NK-92 (cell line): ENCODE measurements around the gene HSFX2.
"Not testable (repeated sequence)": the region's sequence is repeated elsewhere in the genome, so short reads cannot be mapped to it uniquely, and the experiment has no call there.

Source experiments
- DNase-seq: peaks from one replicate; lab custom pipeline; 2025; ENCODE audit not compliant: unreplicated experiment; lab: John Stamatoyannopoulos, UW

The HSFX2 gene

DNA sequence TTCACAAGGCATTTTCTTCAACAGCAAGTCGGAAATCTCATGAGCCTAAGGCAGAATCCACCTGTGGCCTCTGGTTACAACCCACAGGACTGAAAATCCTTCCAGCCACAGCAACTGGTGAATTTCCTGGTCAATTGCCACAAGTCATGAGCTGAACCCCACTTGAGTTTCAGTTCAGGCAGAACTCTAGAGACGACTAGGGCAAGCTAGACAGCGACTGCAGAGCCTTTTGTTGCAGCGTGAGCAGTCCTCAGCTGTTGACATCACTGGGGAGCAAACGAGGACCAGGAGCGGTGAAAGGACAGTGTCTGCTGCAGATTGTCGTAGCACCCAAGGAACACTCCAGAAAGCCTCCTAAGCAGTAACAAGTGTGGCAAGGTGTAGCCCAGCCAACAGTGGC is 829 bp upstream of the HSFX2 start:
- not testable (repeated sequence) for DNase-seq

DNA sequence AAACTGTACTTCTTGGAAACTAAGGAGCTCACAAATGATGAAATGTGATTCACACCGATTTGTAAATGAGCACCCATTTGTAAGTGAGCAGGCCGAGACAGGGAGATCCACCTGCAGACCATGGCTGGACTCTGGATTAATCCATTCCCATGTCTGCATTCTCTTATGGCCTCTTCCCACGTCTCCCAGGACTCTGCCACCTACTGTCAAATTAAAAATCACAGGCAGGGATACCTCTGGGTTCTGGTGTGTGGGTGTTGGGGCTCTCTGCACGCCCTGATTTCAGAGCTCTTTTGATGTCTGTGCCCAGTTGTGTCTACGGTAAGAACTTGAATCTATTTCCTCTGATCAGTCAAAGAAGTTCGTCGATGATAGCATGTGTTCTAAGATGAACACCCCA is 4.1 kb downstream of the HSFX2 start:
- DNase-seq: not testable (repeated sequence)

DNA sequence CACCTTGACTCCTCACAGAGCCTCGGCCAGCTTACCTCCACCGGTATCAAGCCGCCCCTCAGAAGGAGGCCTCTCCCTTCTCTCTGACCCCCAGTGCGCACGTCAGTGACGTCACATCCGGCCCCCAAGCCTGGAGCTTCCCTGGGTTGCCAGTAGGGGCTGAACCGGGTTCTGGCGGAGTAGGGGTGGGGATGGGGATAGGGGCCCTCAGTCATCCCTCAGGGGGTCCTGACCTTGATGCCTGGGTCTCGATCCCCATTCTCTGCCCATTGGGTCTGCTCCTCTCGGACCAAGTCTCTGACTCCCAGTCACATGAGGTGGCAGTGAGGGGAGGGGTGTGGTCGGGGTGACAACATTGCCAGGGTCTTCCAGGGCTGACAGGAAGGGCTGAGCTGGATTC is 7.8 kb downstream of the HSFX2 start, which contains the start of gene MAGEA9B:
Gene MAGEA9B (minus strand): TSS at position 101 of the 400 bp plus-strand sequence. CDS start 4,280 bp downstream, outside the sequence.
- DNase-seq: not testable (repeated sequence)

DNA sequence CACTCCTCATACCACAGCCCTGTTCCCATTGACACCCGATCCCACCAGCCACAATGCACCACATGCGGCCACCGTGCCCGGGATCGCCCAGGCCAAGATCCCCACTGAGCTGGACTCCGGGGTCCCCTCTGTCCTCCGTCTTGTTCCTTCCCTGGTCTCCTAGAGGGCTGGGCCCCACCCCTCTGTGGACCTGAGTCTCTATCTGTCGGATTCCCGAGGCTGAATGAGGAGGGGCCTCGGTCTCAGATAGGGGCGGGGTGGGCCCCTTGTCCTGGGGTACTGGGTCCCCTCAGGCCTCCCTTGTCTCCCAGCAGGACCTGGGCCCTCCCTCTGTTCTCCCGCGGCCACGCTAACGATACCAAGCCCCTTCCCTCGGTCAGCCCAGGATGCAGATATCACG is 9.5 kb downstream of the HSFX2 start:
- DNase-seq: not testable (repeated sequence)

DNA sequence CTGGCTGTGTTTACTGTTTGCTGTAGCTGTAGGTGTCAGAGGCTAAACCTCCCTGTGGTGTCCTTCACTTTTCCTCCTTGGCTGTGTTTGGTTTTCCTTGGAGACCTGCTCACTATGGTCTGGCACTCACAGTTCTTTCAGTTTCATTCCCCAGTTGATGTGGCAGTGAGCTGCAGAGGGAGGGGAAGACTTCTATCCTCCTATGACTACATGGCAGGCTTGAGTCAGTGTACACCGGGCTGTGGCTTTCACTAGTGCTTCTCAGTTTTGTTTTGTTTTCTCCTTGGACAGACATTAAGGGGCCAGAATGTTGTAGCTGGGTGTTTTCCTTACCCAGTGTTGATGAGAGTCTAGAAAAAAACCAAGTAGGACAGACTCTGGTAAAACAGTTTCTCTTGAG is 21.7 kb downstream of the HSFX2 start:
- not testable (repeated sequence) for DNase-seq

DNA sequence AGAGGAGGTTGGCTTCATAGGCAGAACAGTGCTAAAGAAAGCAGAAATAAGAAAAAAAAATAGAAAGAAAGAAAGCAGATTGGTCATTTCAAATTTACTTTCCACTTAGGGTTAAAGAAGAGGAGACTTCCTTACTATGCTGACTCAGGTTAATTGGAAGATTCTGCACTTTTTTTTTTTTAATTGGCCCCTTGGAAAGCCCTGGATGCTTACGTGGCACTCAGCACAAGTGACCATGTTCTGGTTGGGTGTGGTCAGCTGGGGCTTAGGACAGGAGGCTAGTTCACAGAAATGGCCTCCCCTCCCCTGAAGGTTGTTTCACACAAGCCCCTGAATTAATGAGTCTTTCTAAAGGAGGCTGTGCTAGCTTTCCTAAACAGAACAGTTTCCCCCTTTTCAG is 22.4 kb downstream of the HSFX2 start:
- no peak for DNase-seq

DNA sequence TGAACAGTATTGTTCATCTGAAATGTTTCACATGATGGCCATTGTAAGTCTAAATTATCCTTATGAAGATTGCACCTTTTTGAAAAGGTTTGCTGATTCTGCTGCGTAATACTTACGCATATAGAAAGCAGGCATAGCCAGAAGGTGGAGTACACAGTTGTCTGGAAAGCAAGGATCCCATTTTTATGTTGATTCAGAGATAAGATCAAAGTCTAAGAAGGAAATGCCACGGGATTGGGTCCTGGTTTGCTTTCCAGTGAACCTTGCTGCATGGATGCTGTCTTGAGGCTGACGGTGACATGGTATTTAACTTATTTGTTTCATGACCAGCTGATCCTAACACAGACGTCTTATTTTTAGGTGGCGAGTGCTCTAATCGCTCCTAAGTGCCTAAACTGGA is 23.3 kb downstream of the HSFX2 start:
- DNase-seq: no peak

DNA sequence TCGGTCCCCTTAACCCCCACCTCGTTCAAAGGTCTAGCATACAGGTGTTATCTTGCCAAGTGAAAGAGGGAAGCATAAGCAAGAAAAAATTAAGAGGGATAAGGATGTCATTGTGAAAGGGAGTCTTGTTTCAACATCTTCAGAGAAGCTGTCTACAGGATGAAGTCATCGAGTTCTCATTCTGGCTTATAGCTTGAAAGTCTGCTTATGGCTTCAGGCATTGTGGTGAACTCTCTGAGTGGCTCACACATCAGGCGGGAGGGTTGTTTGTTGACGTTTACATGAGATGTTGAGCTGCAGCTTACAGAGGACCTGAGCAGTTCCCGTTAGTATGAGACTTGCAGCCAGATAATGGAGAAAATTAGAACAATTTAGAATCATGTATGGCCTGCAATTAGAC is 24.4 kb downstream of the HSFX2 start:
- DNase-seq: no peak

DNA sequence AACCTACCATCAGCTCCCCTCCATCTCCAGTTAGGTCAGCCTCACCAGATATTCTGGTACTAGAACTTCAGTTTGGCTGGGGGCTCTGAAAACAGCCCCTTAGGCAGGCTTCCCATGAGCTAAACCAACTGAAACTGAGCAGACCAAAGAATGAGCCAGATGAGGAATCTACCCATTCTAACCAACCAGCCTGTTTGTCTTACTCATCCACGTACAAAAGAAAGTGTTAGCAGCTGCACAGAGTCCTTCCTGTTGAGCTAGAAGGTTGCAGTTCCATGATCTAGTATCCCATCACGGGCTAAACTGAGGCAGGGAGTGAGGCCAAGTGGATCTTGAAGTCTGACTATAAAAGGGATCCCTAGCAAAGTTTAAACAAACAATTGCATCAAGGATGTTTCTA is 25.3 kb downstream of the HSFX2 start:
- DNase-seq: no peak

DNA sequence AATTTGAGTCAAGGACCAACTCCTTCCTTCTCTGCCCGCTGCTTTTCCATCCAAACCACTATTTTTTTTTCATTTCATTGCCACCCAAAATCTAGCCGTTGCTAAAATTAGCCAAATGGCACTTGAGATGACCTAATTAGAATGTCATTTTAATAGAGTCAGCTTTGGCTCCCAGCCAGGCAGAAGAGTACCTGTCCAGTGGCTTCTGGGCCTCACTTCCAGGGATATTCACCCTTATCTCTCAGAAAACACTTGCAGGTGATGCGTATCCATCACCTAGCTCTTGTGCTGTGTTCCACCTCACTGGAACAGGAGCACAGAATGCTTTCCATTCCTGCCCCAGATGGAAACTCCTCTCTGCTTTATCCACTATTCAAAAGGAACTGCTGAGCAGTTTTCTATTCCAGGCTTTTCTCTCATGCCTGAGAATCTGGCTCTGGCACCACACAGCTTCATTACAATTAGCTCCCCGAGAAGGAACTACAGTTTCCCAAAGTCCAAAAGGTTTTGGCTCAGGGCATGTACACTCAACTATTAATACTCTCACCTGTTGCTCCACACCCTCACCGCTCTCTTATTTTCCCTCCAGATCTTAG is 26.3 kb downstream of the HSFX2 start:
- DNase-seq: no peak

DNA sequence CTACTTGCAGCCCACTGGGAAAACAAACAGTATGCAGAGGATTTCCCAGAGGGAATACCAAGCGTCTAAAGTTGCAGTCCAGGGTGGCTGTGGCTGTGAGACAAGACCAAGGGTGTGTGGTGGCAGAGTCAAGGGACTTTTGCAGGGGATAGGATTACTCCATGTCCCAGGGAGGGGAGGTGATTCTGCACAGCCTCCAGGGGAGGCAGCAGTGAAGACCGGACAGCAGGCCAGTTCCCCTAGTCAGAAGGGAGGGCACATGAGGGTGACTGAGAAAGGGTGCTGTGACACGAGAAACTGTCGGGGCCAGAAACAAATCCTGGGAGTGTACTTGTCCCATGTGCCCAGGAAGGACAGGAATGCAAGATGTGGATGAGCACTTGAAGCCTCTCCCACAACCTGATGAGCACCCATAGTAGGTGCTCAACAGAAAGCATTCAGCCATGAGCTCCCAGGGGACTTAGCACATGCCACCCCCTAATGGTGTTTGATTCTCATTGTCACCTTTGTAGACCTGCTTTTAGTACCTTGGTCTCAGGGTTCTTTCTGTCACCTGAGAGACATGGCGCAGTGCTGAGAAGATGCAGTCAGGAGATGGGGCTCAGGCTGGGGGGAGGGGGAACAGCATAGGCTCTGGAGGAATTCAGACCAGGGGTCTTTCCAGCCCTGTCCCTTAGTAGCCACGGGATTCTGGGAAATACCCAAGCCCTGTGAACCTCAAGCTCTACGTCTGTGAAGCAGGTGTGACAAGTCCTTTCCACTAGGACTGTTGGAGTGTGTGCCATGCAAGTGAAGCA is 27.3 kb downstream of the HSFX2 start:
- no peak for DNase-seq

GRCh38 chrX:149563359-149563758 is 31.8 kb downstream of the HSFX2 start:
- DNase-seq: no peak

DNA sequence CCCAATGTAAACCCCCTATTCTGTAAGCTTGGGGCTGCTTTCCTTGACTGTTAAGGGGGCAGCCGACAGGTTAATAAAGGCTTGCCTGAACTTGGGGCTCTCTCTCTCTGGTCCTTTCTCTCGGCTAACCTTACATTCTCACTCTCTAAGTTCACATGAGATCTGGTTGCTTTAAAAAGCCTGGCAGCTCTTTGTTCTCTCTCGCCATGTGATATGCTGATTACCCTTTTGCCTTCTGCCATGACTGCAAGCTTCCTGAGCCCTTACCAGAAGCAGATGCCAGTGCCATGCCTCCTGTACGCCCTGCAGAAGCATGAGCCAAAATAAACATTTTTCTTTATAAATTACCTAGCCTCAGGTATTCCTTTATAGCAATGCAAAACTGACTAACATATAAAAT is 39.9 kb downstream of the HSFX2 start:
- not testable (repeated sequence) for DNase-seq

- not testable (repeated sequence) for DNase-seq
Measured at GRCh38 chrX:149551939-149552248, 43.2 kb downstream of the HSFX2 start.

DNA sequence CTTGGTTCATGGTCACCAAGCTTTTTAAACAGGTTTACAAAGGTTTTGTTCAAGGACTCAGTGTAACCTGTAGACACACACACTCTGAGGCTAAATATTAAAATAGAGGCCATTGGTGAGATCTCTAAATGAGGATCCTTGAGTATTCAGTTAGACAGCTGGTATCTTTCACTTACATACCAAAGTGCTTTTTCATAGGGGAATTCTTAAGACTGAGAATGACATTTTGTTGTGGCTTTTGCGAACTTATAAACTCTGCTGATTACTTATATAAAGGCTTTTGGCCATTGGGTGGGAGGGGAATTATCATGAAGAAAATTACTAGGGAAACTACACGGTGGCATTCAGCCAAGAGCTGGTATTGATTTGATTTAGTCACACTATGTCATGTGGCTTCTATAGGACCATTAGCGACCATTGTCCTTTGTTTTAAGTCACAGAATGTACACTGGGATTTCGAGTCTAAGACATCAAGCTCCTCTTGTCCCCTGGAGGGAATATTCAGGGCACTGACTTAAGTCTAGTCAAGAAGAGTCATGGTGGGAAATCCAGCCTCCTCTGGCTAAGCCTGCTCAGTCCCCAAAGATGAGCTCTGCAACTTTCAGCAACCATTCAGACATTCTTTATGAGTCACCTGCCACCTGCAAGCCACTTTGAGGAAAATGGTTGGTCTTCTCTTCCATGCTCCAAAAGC is 43.7 kb downstream of the HSFX2 start:
- DNase-seq: not testable (repeated sequence)

- not testable (repeated sequence) for DNase-seq
Measured at GRCh38 chrX:149550454-149550853, 44.7 kb downstream of the HSFX2 start.

DNA sequence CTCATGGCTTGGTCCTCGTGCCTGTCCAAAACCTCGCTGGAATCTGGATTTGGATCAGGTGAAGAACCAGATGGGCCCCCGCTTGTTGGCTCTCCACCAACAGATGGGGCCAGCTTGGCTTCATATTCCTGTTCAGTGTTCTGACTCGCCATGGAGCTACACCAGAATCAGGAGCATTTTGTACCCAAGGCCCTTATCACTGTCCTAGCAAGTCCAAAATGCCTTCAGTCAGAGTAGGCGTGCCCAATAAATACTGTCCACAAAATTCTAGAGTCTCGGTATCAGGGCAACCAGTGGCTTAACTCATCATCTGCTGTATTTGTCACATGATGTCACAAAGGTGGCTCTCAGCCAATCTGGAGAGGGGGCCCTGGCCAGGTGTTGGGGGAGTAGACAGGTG is 45.4 kb downstream of the HSFX2 start, which contains the start of gene HSFX3:
Gene HSFX3 (minus strand): TSS at position 224 of the 400 bp plus-strand sequence. CDS start 72 bp downstream, at position 152.
- DNase-seq: not testable (repeated sequence)

GRCh38 chrX:149547782-149548181 is 47.3 kb downstream of the HSFX2 start:
- DNase-seq: not testable (repeated sequence)

DNA sequence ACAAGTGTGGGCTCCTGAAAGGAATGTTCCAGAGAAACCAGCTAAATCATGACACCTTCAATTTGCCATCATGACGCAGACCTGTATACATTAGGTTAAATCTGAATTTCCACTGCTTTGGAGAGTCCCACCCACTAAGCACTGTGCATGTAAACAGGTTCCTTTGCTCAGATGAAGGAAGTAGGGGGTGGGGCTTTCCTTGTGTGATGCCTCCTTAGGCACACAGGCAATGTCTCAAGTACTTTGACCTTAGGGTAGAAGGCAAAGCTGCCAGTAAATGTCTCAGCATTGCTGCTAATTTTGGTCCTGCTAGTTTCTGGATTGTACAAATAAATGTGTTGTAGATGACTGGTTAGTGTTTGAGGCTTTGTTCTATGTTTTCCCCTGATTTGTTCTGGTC is 48.2 kb downstream of the HSFX2 start:
- DNase-seq: not testable (repeated sequence)

DNA sequence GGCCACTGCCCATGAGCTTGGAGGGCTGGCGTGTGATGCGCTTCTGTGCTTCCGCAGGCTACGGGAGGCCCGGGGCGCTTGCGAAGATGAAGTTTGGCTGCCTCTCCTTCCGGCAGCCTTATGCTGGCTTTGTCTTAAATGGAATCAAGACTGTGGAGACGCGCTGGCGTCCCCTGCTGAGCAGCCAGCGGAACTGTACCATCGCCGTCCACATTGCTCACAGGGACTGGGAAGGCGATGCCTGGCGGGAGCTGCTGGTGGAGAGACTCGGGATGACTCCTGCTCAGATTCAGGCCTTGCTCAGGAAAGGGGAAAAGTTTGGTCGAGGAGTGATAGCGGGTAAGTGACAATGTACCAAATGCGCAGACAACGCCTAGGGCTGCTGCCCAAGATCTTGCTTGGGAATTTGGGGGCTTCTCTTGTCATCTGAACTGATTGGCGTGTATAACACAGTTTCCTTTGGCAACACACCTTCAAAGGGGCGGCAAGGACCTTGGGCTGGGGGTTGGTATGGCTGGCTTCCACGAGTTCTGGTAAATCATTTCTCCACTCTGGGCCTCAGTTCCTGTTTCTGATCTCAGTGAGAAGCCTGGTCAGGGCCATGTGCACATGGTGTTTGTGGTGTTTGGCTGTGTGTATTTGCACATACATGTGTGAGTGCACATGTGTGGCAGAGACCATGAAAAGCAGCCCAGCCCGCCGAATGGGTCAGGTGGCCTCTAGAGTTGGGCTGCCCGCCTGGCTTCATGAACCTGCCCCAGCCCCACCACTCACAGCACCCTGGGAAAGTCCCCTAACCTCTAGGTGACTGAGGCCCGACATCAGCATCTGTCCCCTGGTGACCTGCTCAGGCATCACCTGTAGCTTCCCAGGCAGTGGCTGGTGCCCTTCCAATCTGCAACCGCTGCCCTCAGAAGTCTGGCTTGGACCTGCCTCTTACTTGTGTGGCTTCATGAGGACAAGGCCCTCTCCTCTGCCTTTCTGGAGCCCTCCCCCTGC is 49.3 kb downstream of the HSFX2 start:
- DNase-seq: not testable (repeated sequence)
